ENCODE data around the gene AXDND1. TPM values are rescaled to one million over a fixed set of nuclear protein-coding genes. Genes with fewer than 3 reads are reported as not detected.

AXDND1 gene
- total RNA-seq, 1 donor from 2014 or later = not detected

DNA sequence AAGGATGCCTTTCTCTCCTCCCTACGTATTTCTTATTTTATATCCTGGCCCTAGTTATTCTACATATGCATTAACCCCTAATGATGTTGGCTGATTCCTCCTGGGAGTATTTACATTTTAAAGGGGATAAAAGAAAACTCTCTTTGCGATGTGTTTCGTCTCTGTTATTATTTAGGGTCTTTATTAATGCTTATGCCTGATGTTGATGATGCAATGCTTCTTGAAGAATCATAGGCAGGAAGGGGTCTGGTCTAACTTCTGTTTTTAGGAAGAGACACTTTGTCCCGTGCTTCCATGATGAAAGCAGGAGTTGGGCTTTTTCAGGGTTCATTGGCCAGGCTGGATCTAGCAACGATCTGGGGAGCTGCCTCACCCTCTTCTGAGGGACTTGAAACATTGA is 210.7 kb downstream of the AXDND1 start:
- DNase-seq (ENCODE audit: low spot score) = no peak
- Mint-ChIP-seq H3K27ac (no peak overlapping the region), H3K4me3 (no peak overlapping the region), H3K9me3 (no peaks in the 10 kb centered on the region), H3K36me3 (ENCODE audit: low read depth) (no peaks in the 10 kb centered on the region), H3K27me3 (ENCODE audit: insufficient read depth) (peaks cover 36% of the 10 kb centered on the region), H3K4me1 (ENCODE audit: low read depth) (no peaks in the 10 kb centered on the region)
- intact Hi-C loops (cut with micrococcal nuclease) = no loop called here

- H3K27me3 Mint-ChIP-seq (ENCODE audit: insufficient read depth) = peaks cover 19% of the 10 kb centered on the region
- H3K4me3 Mint-ChIP-seq = no peak overlapping the region
- no peak overlapping the region for H3K27ac Mint-ChIP-seq
- H3K9me3 Mint-ChIP-seq = no peaks in the 10 kb centered on the region
- intact Hi-C loops (cut with micrococcal nuclease) = no loop called here
- H3K4me1 Mint-ChIP-seq (ENCODE audit: low read depth) = no peaks in the 10 kb centered on the region
- H3K36me3 Mint-ChIP-seq (ENCODE audit: low read depth) = no peaks in the 10 kb centered on the region
- no peak for DNase-seq (ENCODE audit: low spot score)
These were observed 218.1 kb downstream of the AXDND1 start for GRCh38 chr1:179583771-179584320.

GRCh38 chr1:179586107-179586823 is 220.5 kb downstream of the AXDND1 start:
- no peaks in the 10 kb centered on the region for H3K9me3 Mint-ChIP-seq
- no peak overlapping the region for H3K4me3 Mint-ChIP-seq
- H3K4me1 Mint-ChIP-seq (ENCODE audit: low read depth) = no peaks in the 10 kb centered on the region
- no peak for DNase-seq (ENCODE audit: low spot score)
- peaks cover 26% of the 10 kb centered on the region for H3K27me3 Mint-ChIP-seq (ENCODE audit: insufficient read depth)
- H3K36me3 Mint-ChIP-seq (ENCODE audit: low read depth) = no peaks in the 10 kb centered on the region
- intact Hi-C loops (cut with micrococcal nuclease) = no loop called here
- no peak overlapping the region for H3K27ac Mint-ChIP-seq

DNA sequence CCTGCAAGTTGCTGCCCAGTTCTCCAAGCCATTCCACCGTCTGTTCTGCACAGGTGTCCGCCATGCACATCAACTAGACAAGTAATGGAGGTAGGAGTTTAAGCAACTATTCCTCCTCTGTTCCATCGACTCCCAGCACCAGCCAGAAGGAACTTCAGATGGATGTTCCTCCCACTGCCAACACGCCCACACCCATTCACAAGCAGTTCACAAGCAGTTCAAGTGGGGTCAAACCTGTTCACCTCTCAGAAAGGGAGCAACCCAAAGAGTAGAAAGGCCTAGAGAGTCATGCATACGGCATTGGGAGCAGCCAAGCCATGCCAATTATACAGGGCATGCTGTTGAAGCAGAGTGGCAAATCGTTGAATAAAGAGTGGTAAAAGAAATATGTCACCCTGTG is 221.6 kb downstream of the AXDND1 start:
- H3K27me3 Mint-ChIP-seq (ENCODE audit: insufficient read depth) = peaks cover 24% of the 10 kb centered on the region
- no peak overlapping the region for H3K27ac Mint-ChIP-seq
- no peaks in the 10 kb centered on the region for H3K36me3 Mint-ChIP-seq (ENCODE audit: low read depth)
- H3K4me3 Mint-ChIP-seq = no peak overlapping the region
- no peak for DNase-seq (ENCODE audit: low spot score)
- no peaks in the 10 kb centered on the region for H3K4me1 Mint-ChIP-seq (ENCODE audit: low read depth)
- no peaks in the 10 kb centered on the region for H3K9me3 Mint-ChIP-seq
- intact Hi-C loops (cut with micrococcal nuclease) = no loop called here

DNA sequence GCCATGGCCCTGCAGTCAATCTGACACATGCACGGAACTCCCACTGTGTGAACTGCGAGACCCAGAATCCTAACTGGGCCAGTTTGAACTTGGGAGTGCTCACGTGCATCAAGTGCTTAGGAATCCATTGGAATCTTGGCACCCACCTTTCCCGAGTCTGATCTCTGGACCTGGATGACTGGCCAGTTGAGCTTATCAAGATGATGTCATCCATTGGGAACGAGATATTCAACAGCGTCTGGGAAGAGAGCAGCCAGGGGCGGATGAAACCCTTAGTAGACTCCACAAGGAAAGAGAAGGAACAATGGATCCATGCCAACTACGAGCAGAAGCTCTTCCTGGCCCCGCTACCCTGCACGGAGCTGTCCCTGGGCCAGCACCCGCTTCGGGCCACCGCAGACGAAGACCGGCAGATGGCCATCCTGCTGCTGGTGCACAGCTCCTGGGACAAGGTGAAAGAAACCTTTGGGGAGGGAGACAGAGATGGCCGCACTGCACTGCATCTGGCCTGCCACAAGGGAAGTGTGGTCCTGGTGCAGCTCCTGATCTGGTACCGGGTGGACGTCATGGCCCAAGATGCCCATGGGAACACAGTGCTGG is 222.8 kb downstream of the AXDND1 start:
- H3K27me3 Mint-ChIP-seq (ENCODE audit: insufficient read depth) = peaks cover 26% of the 10 kb centered on the region
- intact Hi-C loops (cut with micrococcal nuclease) = no loop called here

GRCh38 chr1:179589509-179589908 is 223.7 kb downstream of the AXDND1 start:
- H3K4me1 Mint-ChIP-seq (ENCODE audit: low read depth) = no peaks in the 10 kb centered on the region
- no peaks in the 10 kb centered on the region for H3K9me3 Mint-ChIP-seq
- intact Hi-C loops (cut with micrococcal nuclease) = no loop called here
- H3K36me3 Mint-ChIP-seq (ENCODE audit: low read depth) = no peaks in the 10 kb centered on the region
- no peak overlapping the region for H3K4me3 Mint-ChIP-seq
- peaks cover 26% of the 10 kb centered on the region for H3K27me3 Mint-ChIP-seq (ENCODE audit: insufficient read depth)
- no peak for DNase-seq (ENCODE audit: low spot score)
- H3K27ac Mint-ChIP-seq = no peak overlapping the region

More for the DNA sequence above, 222.8 kb downstream of the AXDND1 start:
- no peak for DNase-seq (ENCODE audit: low spot score)
- H3K4me3 Mint-ChIP-seq = no peak overlapping the region
- no peaks in the 10 kb centered on the region for H3K36me3 Mint-ChIP-seq (ENCODE audit: low read depth)
- no peaks in the 10 kb centered on the region for H3K4me1 Mint-ChIP-seq (ENCODE audit: low read depth)
- H3K9me3 Mint-ChIP-seq = no peaks in the 10 kb centered on the region
- H3K27ac Mint-ChIP-seq = no peak overlapping the region

DNA sequence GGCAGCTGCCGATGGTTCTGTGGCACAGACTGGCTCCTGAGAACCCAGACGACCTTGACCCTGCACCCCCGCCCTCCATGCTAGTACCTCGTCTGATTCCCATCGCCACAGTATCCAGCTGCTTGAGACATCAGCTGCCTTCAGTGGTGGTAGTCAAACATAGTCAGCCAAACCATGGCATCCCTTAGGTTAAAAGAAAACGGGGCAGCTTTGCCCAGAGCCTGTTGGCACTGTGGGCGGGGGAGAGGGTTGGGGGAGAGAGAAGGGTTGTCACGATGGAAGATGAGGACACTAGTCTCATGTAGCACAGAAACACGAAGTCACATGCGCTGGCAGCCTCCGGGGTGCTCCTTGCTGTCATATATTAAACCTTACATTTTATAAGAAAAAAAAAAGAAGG is 224.9 kb downstream of the AXDND1 start:
- no peaks in the 10 kb centered on the region for H3K36me3 Mint-ChIP-seq (ENCODE audit: low read depth)
- no peak overlapping the region for H3K4me3 Mint-ChIP-seq
- H3K27ac Mint-ChIP-seq = no peak overlapping the region
- intact Hi-C loops (cut with micrococcal nuclease) = no loop called here
- H3K9me3 Mint-ChIP-seq = no peaks in the 10 kb centered on the region
- no peak for DNase-seq (ENCODE audit: low spot score)
- peaks cover 21% of the 10 kb centered on the region for H3K27me3 Mint-ChIP-seq (ENCODE audit: insufficient read depth)
- no peaks in the 10 kb centered on the region for H3K4me1 Mint-ChIP-seq (ENCODE audit: low read depth)

DNA sequence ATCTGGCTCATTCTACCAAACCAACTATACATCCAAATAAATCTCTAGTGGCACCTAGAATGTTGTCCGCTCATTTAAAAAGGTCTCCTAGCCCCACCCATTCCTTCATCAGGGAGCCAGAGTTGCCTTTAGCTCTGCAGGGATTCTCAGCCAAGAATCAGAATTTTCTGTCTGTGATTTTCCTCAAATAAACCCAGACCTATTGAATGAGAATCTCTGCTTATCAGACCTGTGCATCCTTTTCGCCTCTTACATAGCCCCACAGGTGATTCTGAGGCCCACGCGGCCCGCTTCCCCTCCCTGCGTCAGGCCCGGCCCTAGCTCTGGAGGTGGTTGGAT is 225.5 kb downstream of the AXDND1 start:
- intact Hi-C loops (cut with micrococcal nuclease) = no loop called here
- Mint-ChIP-seq H3K4me3 (no peak overlapping the region), H3K9me3 (no peaks in the 10 kb centered on the region), H3K36me3 (ENCODE audit: low read depth) (no peaks in the 10 kb centered on the region), H3K4me1 (ENCODE audit: low read depth) (no peaks in the 10 kb centered on the region), H3K27me3 (ENCODE audit: insufficient read depth) (peaks cover 18% of the 10 kb centered on the region), H3K27ac (no peak overlapping the region)
- DNase-seq (ENCODE audit: low spot score) = no peak

DNA sequence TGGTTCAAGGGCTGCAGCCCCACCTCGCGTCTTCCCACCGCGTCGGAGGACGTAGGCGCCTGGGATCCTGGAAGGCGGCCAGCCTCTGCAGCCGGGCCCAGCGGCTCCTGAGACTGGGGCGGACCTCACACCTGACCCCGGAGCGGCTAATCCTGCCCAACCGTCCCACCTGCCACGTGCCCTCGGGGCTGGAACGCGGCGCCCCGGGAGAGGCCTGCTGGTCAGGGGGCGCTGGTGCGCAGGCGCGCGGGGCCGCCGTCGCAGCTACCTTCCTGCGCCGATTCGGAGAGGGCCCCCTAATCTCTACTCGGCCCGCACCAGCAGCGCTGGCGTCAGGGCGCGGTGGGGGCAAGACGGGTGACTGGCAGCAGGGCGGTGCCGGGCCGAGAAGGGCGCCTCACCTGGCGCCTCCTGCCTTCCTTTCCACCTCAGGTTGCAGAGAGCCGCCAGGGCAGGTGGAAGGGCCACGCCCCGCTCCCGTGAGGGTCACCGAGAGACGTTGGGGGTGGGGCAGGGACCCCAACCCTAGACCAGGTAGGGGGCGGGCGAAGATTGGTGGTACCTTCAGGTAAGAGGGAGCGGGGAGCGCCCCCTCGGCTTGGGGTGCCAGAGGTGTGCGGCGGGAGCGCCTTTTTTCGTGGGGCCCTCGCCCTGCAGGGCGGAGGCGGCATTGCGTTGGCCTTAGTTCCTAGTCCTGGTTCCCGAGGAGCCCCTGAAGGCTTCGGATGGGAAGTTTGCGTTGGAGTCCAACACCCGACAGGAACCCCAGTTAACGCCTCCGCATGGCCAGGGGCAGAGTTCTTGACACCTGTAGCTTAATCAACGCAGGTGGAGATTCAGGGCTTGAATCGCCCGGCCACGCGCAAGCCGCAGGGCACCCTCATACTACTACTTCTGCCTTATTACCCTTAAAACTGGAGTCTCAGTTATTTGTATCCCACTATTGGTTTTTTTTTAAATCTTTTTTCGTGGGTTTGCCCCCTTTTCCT is 226.1 kb downstream of the AXDND1 start, which contains the start of gene TDRD5:
Gene TDRD5 (plus strand): TSS at position 241 of the 989 bp plus-strand sequence. CDS start 784 bp downstream, outside the sequence.
- no peak for DNase-seq (ENCODE audit: low spot score)
- no peaks in the 10 kb centered on the region for H3K36me3 Mint-ChIP-seq (ENCODE audit: low read depth)
- intact Hi-C loops (cut with micrococcal nuclease) = no loop called here
- H3K4me1 Mint-ChIP-seq (ENCODE audit: low read depth) = no peaks in the 10 kb centered on the region
- peaks cover 18% of the 10 kb centered on the region for H3K27me3 Mint-ChIP-seq (ENCODE audit: insufficient read depth)
- no peak within 1 kb of the TSS for H3K4me3 Mint-ChIP-seq
- no peaks in the 10 kb centered on the region for H3K9me3 Mint-ChIP-seq
- no peak within 1 kb of the TSS for H3K27ac Mint-ChIP-seq

GRCh38 chr1:179598631-179599030 is 232.9 kb downstream of the AXDND1 start:
- H3K4me1 Mint-ChIP-seq (ENCODE audit: low read depth) = no peaks in the 10 kb centered on the region
- H3K4me3 Mint-ChIP-seq = no peak overlapping the region
- no peak overlapping the region for H3K27ac Mint-ChIP-seq
- peaks cover 4% of the 10 kb centered on the region for H3K27me3 Mint-ChIP-seq (ENCODE audit: insufficient read depth)
- H3K36me3 Mint-ChIP-seq (ENCODE audit: low read depth) = no peaks in the 10 kb centered on the region
- no peaks in the 10 kb centered on the region for H3K9me3 Mint-ChIP-seq
- DNase-seq (ENCODE audit: low spot score) = no peak
- intact Hi-C loops (cut with micrococcal nuclease) = no loop called here

GRCh38 chr1:179599623-179600249 is 234.0 kb downstream of the AXDND1 start:
- Mint-ChIP-seq H3K36me3 (ENCODE audit: low read depth) (no peaks in the 10 kb centered on the region), H3K4me3 (no peak overlapping the region), H3K27me3 (ENCODE audit: insufficient read depth) (peaks cover 4% of the 10 kb centered on the region), H3K27ac (no peak overlapping the region), H3K4me1 (ENCODE audit: low read depth) (no peaks in the 10 kb centered on the region), H3K9me3 (no peaks in the 10 kb centered on the region)
- DNase-seq (ENCODE audit: low spot score) = no peak
- intact Hi-C loops (cut with micrococcal nuclease) = no loop called here

DNA sequence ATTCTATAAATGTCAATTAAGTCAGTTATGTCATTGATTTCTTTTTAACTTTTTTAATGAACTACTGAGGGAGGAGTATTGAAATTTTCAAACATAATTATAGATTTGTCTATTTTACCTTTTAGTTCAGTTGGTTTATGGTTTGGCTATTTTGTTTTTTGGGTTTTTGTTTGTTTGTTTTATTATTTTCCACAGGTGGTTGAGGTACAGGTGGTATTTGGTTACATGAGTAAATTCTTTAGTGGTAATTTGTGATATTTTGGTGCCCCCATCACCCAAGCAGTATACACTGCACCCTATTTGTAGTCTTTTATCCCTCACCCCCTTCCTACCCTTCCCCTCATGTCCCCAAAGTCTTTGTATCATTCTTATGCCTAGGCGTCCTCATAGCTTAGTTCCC is 235.3 kb downstream of the AXDND1 start:
- no peak for DNase-seq (ENCODE audit: low spot score)
- Mint-ChIP-seq H3K36me3 (ENCODE audit: low read depth) (no peaks in the 10 kb centered on the region), H3K4me1 (ENCODE audit: low read depth) (no peaks in the 10 kb centered on the region), H3K27me3 (ENCODE audit: insufficient read depth) (peaks cover 4% of the 10 kb centered on the region), H3K9me3 (no peaks in the 10 kb centered on the region), H3K4me3 (no peak overlapping the region), H3K27ac (no peak overlapping the region)
- intact Hi-C loops (cut with micrococcal nuclease) = no loop called here
